Effector memory CD4-positive, alpha-beta T cell (primary cell): ENCODE data around the gene AGPAT2.
A peak's percentile ranks its signal among the peaks of the same experiment; 100 is the strongest.

Experiments used
- DNase-seq, 3 donors: peaks; one replicate each; pipeline ENCODE4 v3.0.0-alpha.2; 2020
- H3K27ac ChIP-seq: 2 replicates; pipeline ENCODE4 v1.7.0; 2013; ENCODE audit warnings: mild to moderate bottlenecking, low read length, moderate library complexity; ENCODE audit not compliant: insufficient read depth, poor library complexity, severe bottlenecking
- H3K27me3 ChIP-seq: replicated peaks from 2 replicates; pipeline ENCODE4 v1.7.0; 2013; ENCODE audit warnings: mild to moderate bottlenecking, low read length; ENCODE audit not compliant: insufficient read depth, control insufficient read depth, poor library complexity, severe bottlenecking
- H3K36me3 ChIP-seq: 2 replicates; pipeline ENCODE4 v1.7.0; 2013; ENCODE audit warnings: mild to moderate bottlenecking, low read length, moderate library complexity; ENCODE audit not compliant: control insufficient read depth, insufficient read depth
- H3K4me1 ChIP-seq: 2 replicates; pipeline ENCODE4 v1.7.0; 2013; ENCODE audit warnings: low read length, mild to moderate bottlenecking; ENCODE audit not compliant: control insufficient read depth, insufficient read depth, poor library complexity, severe bottlenecking
- H3K4me3 ChIP-seq: 2 replicates; pipeline ENCODE4 v1.7.0; 2013; ENCODE audit warnings: low read length, low read depth, mild to moderate bottlenecking; ENCODE audit not compliant: insufficient read depth, poor library complexity, severe bottlenecking
- H3K9me3 ChIP-seq: 2 replicates; pipeline ENCODE4 v1.7.0; 2013; ENCODE audit warnings: mild to moderate bottlenecking, low read length, moderate library complexity; ENCODE audit not compliant: control insufficient read depth

The AGPAT2 gene

GRCh38 chr9:136701668-136702053, 14.4 kb upstream of the AGPAT2 start:
- H3K27ac ChIP-seq: no peak overlapping the region
- peaks cover 13% of the 10 kb centered on the region for H3K4me1 ChIP-seq
- no peak for DNase-seq

GRCh38 chr9:136700959-136701667, 13.9 kb upstream of the AGPAT2 start:
- no peaks in the 10 kb centered on the region for H3K36me3 ChIP-seq
- no peak overlapping the region for H3K27ac ChIP-seq
- peak overlapping the region; percentile 43 for H3K4me3 ChIP-seq
- H3K9me3 ChIP-seq: no peaks in the 10 kb centered on the region
- DNase-seq: peak in 2 of 3 donors; percentile 15 to 27
- H3K4me1 ChIP-seq: peaks cover 13% of the 10 kb centered on the region
- no peaks in the 10 kb centered on the region for H3K27me3 ChIP-seq

More at GRCh38 chr9:136701668-136702053, 14.4 kb upstream of the AGPAT2 start:
- no peaks in the 10 kb centered on the region for H3K36me3 ChIP-seq
- no peaks in the 10 kb centered on the region for H3K27me3 ChIP-seq
- H3K4me3 ChIP-seq: peak overlapping the region; percentile 43
- H3K9me3 ChIP-seq: no peaks in the 10 kb centered on the region

- DNase-seq: no peak
- no peaks in the 10 kb centered on the region for H3K36me3 ChIP-seq
- H3K4me1 ChIP-seq: peaks cover 13% of the 10 kb centered on the region
- H3K9me3 ChIP-seq: no peaks in the 10 kb centered on the region
- no peak overlapping the region for H3K4me3 ChIP-seq
- H3K27me3 ChIP-seq: no peaks in the 10 kb centered on the region
- no peak overlapping the region for H3K27ac ChIP-seq
Measured at GRCh38 chr9:136700304-136700703, 13.0 kb upstream of the AGPAT2 start.

- H3K4me1 ChIP-seq: peaks cover 13% of the 10 kb centered on the region
Measured at GRCh38 chr9:136698635-136699246, 11.5 kb upstream of the AGPAT2 start.

GRCh38 chr9:136697821-136698526, 10.7 kb upstream of the AGPAT2 start:
- Histone ChIP-seq H3K27me3 (no peaks in the 10 kb centered on the region), H3K27ac (no peak overlapping the region), H3K4me1 (peaks cover 13% of the 10 kb centered on the region), H3K9me3 (no peaks in the 10 kb centered on the region), H3K36me3 (no peaks in the 10 kb centered on the region), H3K4me3 (no peak overlapping the region)
- DNase-seq: no peak

More at GRCh38 chr9:136698635-136699246, 11.5 kb upstream of the AGPAT2 start:
- Histone ChIP-seq H3K9me3 (no peaks in the 10 kb centered on the region), H3K4me3 (no peak overlapping the region), H3K36me3 (no peaks in the 10 kb centered on the region), H3K27me3 (no peaks in the 10 kb centered on the region), H3K27ac (no peak overlapping the region)
- DNase-seq: no peak

GRCh38 chr9:136697146-136697820, 10.0 kb upstream of the AGPAT2 start:
- no peak overlapping the region for H3K4me3 ChIP-seq
- no peaks in the 10 kb centered on the region for H3K9me3 ChIP-seq
- H3K27me3 ChIP-seq: no peaks in the 10 kb centered on the region
- no peak overlapping the region for H3K27ac ChIP-seq
- DNase-seq: no peak
- H3K4me1 ChIP-seq: peaks cover 13% of the 10 kb centered on the region
- H3K36me3 ChIP-seq: no peaks in the 10 kb centered on the region

- no peak overlapping the region for H3K27ac ChIP-seq
- no peaks in the 10 kb centered on the region for H3K36me3 ChIP-seq
- H3K4me3 ChIP-seq: no peak overlapping the region
- no peak for DNase-seq
- no peaks in the 10 kb centered on the region for H3K27me3 ChIP-seq
- no peaks in the 10 kb centered on the region for H3K9me3 ChIP-seq
- peaks cover 12% of the 10 kb centered on the region for H3K4me1 ChIP-seq
Measured at GRCh38 chr9:136696502-136696901, 9.2 kb upstream of the AGPAT2 start.

- no peak for DNase-seq
- Histone ChIP-seq H3K27me3 (no peaks in the 10 kb centered on the region), H3K9me3 (no peaks in the 10 kb centered on the region), H3K4me1 (peaks cover 8% of the 10 kb centered on the region), H3K36me3 (no peaks in the 10 kb centered on the region), H3K4me3 (no peak overlapping the region), H3K27ac (no peak overlapping the region)
Measured at GRCh38 chr9:136695955-136696354, 8.7 kb upstream of the AGPAT2 start.

- no peak overlapping the region for H3K27ac ChIP-seq
- H3K4me1 ChIP-seq: peaks cover 3% of the 10 kb centered on the region
- no peaks in the 10 kb centered on the region for H3K27me3 ChIP-seq
- H3K9me3 ChIP-seq: no peaks in the 10 kb centered on the region
- no peak overlapping the region for H3K4me3 ChIP-seq
- no peaks in the 10 kb centered on the region for H3K36me3 ChIP-seq
- no peak for DNase-seq
Measured at GRCh38 chr9:136695435-136695895, 8.2 kb upstream of the AGPAT2 start.
